HepG2 (cell line): Measurements from ENCODE around the gene SERTM2. TPM values are rescaled to one million over a fixed set of nuclear protein-coding genes. Genes with fewer than 3 reads are reported as not detected.

Experiments used
- ATAC-seq: fragments of 200-7000 bp; cut with Tn5 transposase; 3 replicates; pipeline ENCODE4 v1.9.1; 2020; ENCODE audit warnings: mild to moderate bottlenecking, moderate library complexity
- BruUV-seq: library from RNA; stranded (reverse); fragments of 400-500 nt; replicated peaks from 2 replicates; lab custom pipeline; 2021; lab: Mats Ljungman, UMichigan
- CTCF ChIA-PET: fragments of 300-600 bp; formaldehyde crosslinking; extraction: SDS; loops from one replicate; lab custom pipeline; 2021; ENCODE audit warnings: low total read pairs, inconsistent platforms, low intra/inter-chr PET ratio; lab: Yijun Ruan, JAX
- POLR2A ChIA-PET: fragments of 350-600 bp; sonication (Branson Sonifier 250); formaldehyde crosslinking; loops from one replicate; lab custom pipeline; 2020; ENCODE audit warnings: antibody characterized with exemption, inconsistent platforms; lab: Yijun Ruan, JAX
- DNase-seq: peaks from one replicate; pipeline ENCODE4 v3.0.0-alpha.2; 2015; ENCODE audit warnings: low spot score
- FAIRE-seq: peaks from 3 replicates; lab custom pipeline; 2011; peaks lifted over from hg19 to GRCh38; lab: Jason Lieb, UNC
- H2AFZ ChIP-seq: one replicate; pipeline ENCODE4 v1.6.1; 2011; ENCODE audit warnings: low read length, inconsistent platforms
- H3K27ac ChIP-seq: fragments of 300-600 bp; 3 replicates; pipeline ENCODE4 v1.8.0; 2011; ENCODE audit warnings: mixed run types, mild to moderate bottlenecking, mixed read lengths, low read length, inconsistent platforms; ENCODE audit not compliant: insufficient read depth; ENCODE audit errors: extremely low read length
- H3K27me3 ChIP-seq, 2 experiments: fragments of 200-600 bp in 1 of 2; 2 replicates in 1 of 2; 3 replicates in 1 of 2; pipeline versions ENCODE4 v1.6.0 to v1.8.0; 2011; ENCODE audit warnings: low read length in 2 of 2, mild to moderate bottlenecking in 2 of 2, moderate library complexity in 2 of 2, inconsistent platforms in 1 of 2; ENCODE audit not compliant: insufficient read depth in 2 of 2, control insufficient read depth in 1 of 2
- H3K36me3 ChIP-seq, 2 experiments: fragments of 200-600 bp in 1 of 2; replicated peaks in 1 of 2; 2 replicates in 1 of 2; 3 replicates in 1 of 2; pipeline versions ENCODE4 v1.5.1 to v1.8.0; 2011; ENCODE audit warnings: low read length in 2 of 2, inconsistent platforms in 1 of 2; ENCODE audit not compliant: insufficient read depth in 2 of 2, control insufficient read depth in 1 of 2
- H3K4me1 ChIP-seq: 2 replicates; pipeline ENCODE4 v1.5.1; 2012; ENCODE audit warnings: low read length, inconsistent platforms; ENCODE audit not compliant: insufficient read depth
- H3K4me2 ChIP-seq: 2 replicates; pipeline ENCODE4 v1.6.0; 2011; ENCODE audit warnings: low read depth, low read length, inconsistent platforms
- H3K4me3 ChIP-seq, 3 experiments: fragments of 200-600 bp in 1 of 3; sonication (generic), shearing (Covaris generic) in 1 of 3; replicated peaks in 1 of 3; 2 replicates each; pipeline ENCODE4 v1.5.1; 2011 to 2016; ENCODE audit warnings: low read length in 3 of 3, inconsistent platforms in 2 of 3, low read depth in 2 of 3, mild to moderate bottlenecking in 2 of 3, control low read depth in 1 of 3, mixed read lengths in 1 of 3; ENCODE audit not compliant: insufficient read depth in 1 of 3
- H3K79me2 ChIP-seq: one replicate; pipeline ENCODE4 v1.6.1; 2011; ENCODE audit warnings: low read length, inconsistent platforms; ENCODE audit not compliant: insufficient read depth
- H3K9ac ChIP-seq: 2 replicates; pipeline ENCODE4 v1.6.0; 2011; ENCODE audit warnings: mild to moderate bottlenecking, low read depth, low read length, inconsistent platforms; ENCODE audit not compliant: insufficient read depth
- H3K9me3 ChIP-seq: 2 replicates; pipeline ENCODE4 v1.5.1; 2012; ENCODE audit warnings: mild to moderate bottlenecking, low read length
- H4K20me1 ChIP-seq: 2 replicates; pipeline ENCODE4 v1.6.0; 2011; ENCODE audit warnings: inconsistent platforms, mild to moderate bottlenecking, low read length, moderate library complexity; ENCODE audit not compliant: insufficient read depth
- NR1H2 ChIP-seq: sonication (generic); formaldehyde crosslinking; IDR thresholded peaks from 2 replicates; pipeline ENCODE4 v1.8.1; 2022; ENCODE audit warnings: low read depth, missing genetic modification reagents, borderline replicate concordance
- TOPORS ChIP-seq: sonication (generic); formaldehyde crosslinking; IDR thresholded peaks from 2 replicates; pipeline ENCODE4 v1.8.0; 2023; ENCODE audit warnings: mild to moderate bottlenecking, missing genetic modification reagents
- ZBTB10 ChIP-seq: sonication (generic); formaldehyde crosslinking; IDR thresholded peaks from 2 replicates; pipeline ENCODE4 v1.4.0; 2020; ENCODE audit warnings: missing genetic modification reagents, borderline replicate concordance
- ZNF18 ChIP-seq: sonication (generic); formaldehyde crosslinking; IDR thresholded peaks from 2 replicates; pipeline ENCODE4 v1.8.0; 2022; ENCODE audit warnings: mild to moderate bottlenecking, missing genetic modification reagents; ENCODE audit not compliant: insufficient replicate concordance
- ZNF280D ChIP-seq: sonication (generic); formaldehyde crosslinking; IDR thresholded peaks from 2 replicates; pipeline ENCODE4 v1.5.1; 2020; ENCODE audit warnings: mild to moderate bottlenecking, missing genetic modification reagents
- ZNF3 ChIP-seq: IDR thresholded peaks from 2 replicates; pipeline ENCODE4 v1.7.0; 2017; ENCODE audit warnings: inconsistent platforms
- ZNF34 ChIP-seq: sonication (generic); formaldehyde crosslinking; IDR thresholded peaks from 2 replicates; pipeline ENCODE4 v1.4.0; 2020; ENCODE audit warnings: mild to moderate bottlenecking, missing genetic modification reagents, borderline replicate concordance
- ZNF430 ChIP-seq: sonication (generic); formaldehyde crosslinking; IDR thresholded peaks from 2 replicates; pipeline ENCODE4 v1.9.0; 2021; ENCODE audit warnings: mild to moderate bottlenecking, missing genetic modification reagents
- in situ Hi-C: cut with HindIII; loops from 2 replicates; pipeline ENCODE4 v1.10.0; 2017; ENCODE audit warnings: low pct_unique_long_range_greater_than_20kb; ENCODE audit not compliant: extremely low pct_ligation_motif_present
- intact Hi-C: fragments of 100-400 bp; cut with micrococcal nuclease; formaldehyde crosslinking; loops from one replicate; pipeline ENCODE4 v1.10.0; 2022; ENCODE audit not compliant: unreplicated experiment
- polyA plus RNA-seq, 8 experiments: library from polyadenylated mRNA; depleted of rRNA in 3 of 8; stranded (reverse) in 7 of 8; unstranded in 1 of 8; fragments of >200 nt; fragmentation: Illumina TruSeq in 4 of 8; extraction: Trizol in 4 of 8; gene quantifications; 2 replicates each; pipeline versions ENCODE4 v1.2.1 to v1.2.3, GENCODE V29; 2011 to 2016; ENCODE audit warnings: low read depth in 4 of 8, missing spikeins in 1 of 8, mixed read lengths in 1 of 8; ENCODE audit not compliant: insufficient read depth in 1 of 8
- total RNA-seq, 5 experiments: library from RNA; depleted of rRNA; stranded (reverse); fragments of >200 nt; fragmentation: Illumina TruSeq; extraction: Trizol; gene quantifications; 2 replicates each; pipeline ENCODE4 v1.2.3, GENCODE V29; 2016; ENCODE audit warnings: low read depth in 1 of 5

The SERTM2 gene
- total and polyA plus RNA-seq, 2 of the 13 experiments (the other 11 are each of a cell fraction or from before 2014, with no cell fraction given) = not detected

GRCh38 chrX:111490688-111491087, 20.8 kb upstream of the SERTM2 start:
- no peaks in the 10 kb centered on the region for H3K36me3 ChIP-seq
- intact Hi-C loops (no loop called here), in situ Hi-C loops (no loop called here)
- H3K27ac ChIP-seq = no peak overlapping the region
- no peak overlapping the region for H2AFZ ChIP-seq
- no peak for TF ChIP-seq ZNF34 (CRISPR knock-in tag)
- TF ChIP-seq ZNF18 (CRISPR knock-in tag) = no peak
- no peak for TF ChIP-seq ZNF3
- TF ChIP-seq TOPORS (CRISPR knock-in tag) = no peak
- no peak for TF ChIP-seq ZNF280D (CRISPR knock-in tag)
- TF ChIP-seq ZBTB10 (CRISPR knock-in tag) = no peak
- TF ChIP-seq NR1H2 (CRISPR knock-in tag) = no peak
- no peak for TF ChIP-seq ZNF430 (CRISPR knock-in tag)
- H3K9me3 ChIP-seq = no peaks in the 10 kb centered on the region
- no peaks in the 10 kb centered on the region for H3K79me2 ChIP-seq
- H3K4me1 ChIP-seq = no peaks in the 10 kb centered on the region
- BruUV-seq = no TSS peak
- no peak for ATAC-seq
- DNase-seq = no peak
- ChIA-PET CTCF (no interaction called here), POLR2A (no interaction called here)
- no peak overlapping the region for H3K4me3 ChIP-seq
- no peak overlapping the region for H3K4me2 ChIP-seq
- no peak for FAIRE-seq
- no peaks in the 10 kb centered on the region for H3K27me3 ChIP-seq
- H4K20me1 ChIP-seq = no peaks in the 10 kb centered on the region
- H3K9ac ChIP-seq = no peak overlapping the region
